Measurements from ENCODE around the gene BOC. TPM values are rescaled to one million over a fixed set of nuclear protein-coding genes. Genes with fewer than 3 reads are reported as not detected.

BOC gene
- polyA plus RNA-seq, 1 experiment: 17.7 TPM

- Histone ChIP-seq H3K27me3 (ENCODE audit: control insufficient read depth, insufficient read depth, low read length) (no peaks in the 10 kb centered on the region), H3K4me3 (ENCODE audit: low read depth, low read length) (no peak overlapping the region), H3K36me3 (ENCODE audit: control insufficient read depth, insufficient read depth, low read length) (peaks cover 1% of the 10 kb centered on the region; the same call in 1 of the 2 replicates)
- ChIA-PET POLR2A (no interaction called here), CTCF (interaction anchor here (0.6 to 2.7 kb wide), 5 partner anchors 10 to 216 kb away, joined by 3 to 11 read pairs (median 3); no protein-coding TSS in a partner anchor)
- DNase-seq (ENCODE audit: low read depth): no peak
- no peak for TF ChIP-seq CTCF (IDR thresholded peaks at IDR 0.05; ENCODE audit: insufficient read depth, low read depth, low read length)
Measured at GRCh38 chr3:113259196-113259595, 47.8 kb downstream of the BOC start.

- no peak for TF ChIP-seq CTCF (IDR thresholded peaks at IDR 0.05; ENCODE audit: insufficient read depth, low read depth, low read length)
- no peak for DNase-seq (ENCODE audit: low read depth)
- no peak overlapping the region for H3K4me3 ChIP-seq (ENCODE audit: low read depth, low read length)
- ChIA-PET POLR2A (no interaction called here), CTCF (interaction anchor here (0.7 kb wide), 1 partner anchor 701 kb away, joined by 3 read pairs; no protein-coding TSS in a partner anchor)
- H3K36me3 ChIP-seq (ENCODE audit: control insufficient read depth, insufficient read depth, low read length): peaks cover 5% of the 10 kb centered on the region
- H3K27me3 ChIP-seq (ENCODE audit: control insufficient read depth, insufficient read depth, low read length): no peaks in the 10 kb centered on the region
Measured at GRCh38 chr3:113261063-113261625, 49.8 kb downstream of the BOC start.

GRCh38 chr3:113261626-113262303 lies 50.4 kb downstream of the BOC start:
- no peak for DNase-seq (ENCODE audit: low read depth)
- ChIA-PET CTCF (interaction anchor here (0.7 kb wide), 1 partner anchor 701 kb away, joined by 3 read pairs; no protein-coding TSS in a partner anchor), POLR2A (no interaction called here)
- TF ChIP-seq CTCF (IDR thresholded peaks at IDR 0.05; ENCODE audit: insufficient read depth, low read depth, low read length): no peak
- Histone ChIP-seq H3K4me3 (ENCODE audit: low read depth, low read length) (no peak overlapping the region), H3K27me3 (ENCODE audit: control insufficient read depth, insufficient read depth, low read length) (no peaks in the 10 kb centered on the region), H3K36me3 (ENCODE audit: control insufficient read depth, insufficient read depth, low read length) (peaks cover 5% of the 10 kb centered on the region)

GRCh38 chr3:113262304-113262665 lies 50.9 kb downstream of the BOC start:
- POLR2A ChIA-PET: no interaction called here
- no peak for DNase-seq (ENCODE audit: low read depth)

More at GRCh38 chr3:113262304-113262665, 50.9 kb downstream of the BOC start:
- no peak for TF ChIP-seq CTCF (IDR thresholded peaks at IDR 0.05; ENCODE audit: insufficient read depth, low read depth, low read length)
- Histone ChIP-seq H3K4me3 (ENCODE audit: low read depth, low read length) (no peak overlapping the region), H3K36me3 (ENCODE audit: control insufficient read depth, insufficient read depth, low read length) (peaks cover 5% of the 10 kb centered on the region), H3K27me3 (ENCODE audit: control insufficient read depth, insufficient read depth, low read length) (no peaks in the 10 kb centered on the region)
- CTCF ChIA-PET: no interaction called here
